Mesenchymal stem cell (in vitro differentiated cells and primary cell): ENCODE data around the gene SAMD4B.

Experiments
- DNase-seq: peaks from one replicate; pipeline ENCODE4 v3.0.0-alpha.2; 2013
- H2AFZ ChIP-seq: one replicate; pipeline ENCODE4 v1.6.1; 2013; ENCODE audit warnings: low read depth, mild to moderate bottlenecking, control low read depth, inconsistent platforms, low read length, moderate library complexity
- H2AK5ac ChIP-seq: 2 replicates; pipeline ENCODE4 v1.6.1; 2013; ENCODE audit warnings: low read length, moderate library complexity, mild to moderate bottlenecking, inconsistent platforms; ENCODE audit not compliant: severe bottlenecking
- H2BK120ac ChIP-seq: one replicate; pipeline ENCODE4 v1.6.1; 2013; ENCODE audit warnings: low read depth, mild to moderate bottlenecking, inconsistent platforms, low read length, moderate library complexity
- H2BK12ac ChIP-seq, 2 experiments: one replicate each; pipeline ENCODE4 v1.6.1; 2013; ENCODE audit warnings: inconsistent platforms in 2 of 2, low read length in 2 of 2, mild to moderate bottlenecking in 2 of 2, moderate library complexity in 2 of 2, control low read depth in 1 of 2
- H2BK15ac ChIP-seq: one replicate; pipeline ENCODE4 v1.6.1; 2013; ENCODE audit warnings: mild to moderate bottlenecking, low read depth, inconsistent platforms; ENCODE audit not compliant: poor library complexity, severe bottlenecking
- H2BK5ac ChIP-seq: 2 replicates; pipeline ENCODE4 v1.6.1; 2013; ENCODE audit warnings: low read depth, mild to moderate bottlenecking, low read length, control low read depth, inconsistent platforms; ENCODE audit not compliant: poor library complexity, severe bottlenecking
- H3K14ac ChIP-seq, 2 experiments: one replicate each; pipeline ENCODE4 v1.6.1; 2013; ENCODE audit warnings: inconsistent platforms in 2 of 2, low read length in 2 of 2, control low read depth in 1 of 2, mild to moderate bottlenecking in 1 of 2, moderate library complexity in 1 of 2
- H3K18ac ChIP-seq, 2 experiments: one replicate each; pipeline ENCODE4 v1.6.1; 2013; ENCODE audit warnings: inconsistent platforms in 2 of 2, low read length in 2 of 2, control low read depth in 1 of 2, low read depth in 1 of 2, mild to moderate bottlenecking in 1 of 2
- H3K23ac ChIP-seq, 2 experiments: one replicate each; pipeline ENCODE4 v1.6.1; 2013; ENCODE audit warnings: inconsistent platforms in 2 of 2, low read length in 2 of 2, mild to moderate bottlenecking in 2 of 2, moderate library complexity in 2 of 2, control low read depth in 1 of 2
- H3K27ac ChIP-seq: 2 replicates; pipeline ENCODE4 v1.5.1; 2013; ENCODE audit warnings: mild to moderate bottlenecking, moderate library complexity, low read length, control low read depth, inconsistent platforms; ENCODE audit not compliant: poor library complexity, severe bottlenecking
- H3K27me3 ChIP-seq, 2 experiments: 2 replicates each; pipeline versions ENCODE4 v1.6.1 to v1.7.0; 2013; ENCODE audit warnings: low read length in 2 of 2, mild to moderate bottlenecking in 2 of 2, moderate library complexity in 2 of 2, control low read depth in 1 of 2, inconsistent platforms in 1 of 2; ENCODE audit not compliant: control insufficient read depth in 1 of 2, insufficient read depth in 1 of 2
- H3K36me3 ChIP-seq, 2 experiments: 2 replicates each; pipeline versions ENCODE4 v1.6.1 to v1.7.0; 2013; ENCODE audit warnings: low read length in 2 of 2, control low read depth in 1 of 2, inconsistent platforms in 1 of 2, low read depth in 1 of 2, mild to moderate bottlenecking in 1 of 2; ENCODE audit not compliant: insufficient read depth in 2 of 2, control insufficient read depth in 1 of 2
- H3K4ac ChIP-seq, 2 experiments: one replicate each; pipeline ENCODE4 v1.6.1; 2013; ENCODE audit warnings: inconsistent platforms in 2 of 2, low read length in 2 of 2, mild to moderate bottlenecking in 2 of 2, moderate library complexity in 2 of 2, control low read depth in 1 of 2, low read depth in 1 of 2
- H3K4me1 ChIP-seq: 2 replicates; pipeline ENCODE4 v1.6.1; 2013; ENCODE audit warnings: low read depth, low read length, control low read depth; ENCODE audit not compliant: control insufficient read depth, insufficient read depth
- H3K4me2 ChIP-seq: 2 replicates; pipeline ENCODE4 v1.6.1; 2013; ENCODE audit warnings: low read length, mild to moderate bottlenecking, inconsistent platforms; ENCODE audit not compliant: poor library complexity, severe bottlenecking
- H3K4me3 ChIP-seq, 2 experiments: 2 replicates each; pipeline versions ENCODE4 v1.5.1 to v1.7.0; 2013; ENCODE audit warnings: low read length in 2 of 2, mild to moderate bottlenecking in 2 of 2, control low read depth in 1 of 2, low read depth in 1 of 2; ENCODE audit not compliant: insufficient read depth in 1 of 2
- H3K79me1 ChIP-seq: replicated peaks from 2 replicates; pipeline ENCODE4 v1.6.1; 2013; ENCODE audit warnings: mild to moderate bottlenecking, control low read depth, low read length, inconsistent platforms; ENCODE audit not compliant: poor library complexity, severe bottlenecking
- H3K9ac ChIP-seq: 2 replicates; pipeline ENCODE4 v1.7.0; 2013; ENCODE audit warnings: mild to moderate bottlenecking, low read length, moderate library complexity
- H3K9me3 ChIP-seq: 2 replicates; pipeline ENCODE4 v1.7.0; 2013; ENCODE audit warnings: mild to moderate bottlenecking, low read length; ENCODE audit not compliant: control insufficient read depth
- H4K8ac ChIP-seq: one replicate; pipeline ENCODE4 v1.6.1; 2013; ENCODE audit warnings: inconsistent platforms, mild to moderate bottlenecking, low read length, moderate library complexity
- H4K91ac ChIP-seq: one replicate; pipeline ENCODE4 v1.6.1; 2013; ENCODE audit warnings: mild to moderate bottlenecking, low read length, inconsistent platforms
- WGBS: methylation state at CpG from one replicate; pipeline ENCODE4 v1.1.7; 2013; ENCODE audit warnings: mixed read lengths; 5-methylcytosine and 5-hydroxymethylcytosine counted together

The SAMD4B gene

DNA sequence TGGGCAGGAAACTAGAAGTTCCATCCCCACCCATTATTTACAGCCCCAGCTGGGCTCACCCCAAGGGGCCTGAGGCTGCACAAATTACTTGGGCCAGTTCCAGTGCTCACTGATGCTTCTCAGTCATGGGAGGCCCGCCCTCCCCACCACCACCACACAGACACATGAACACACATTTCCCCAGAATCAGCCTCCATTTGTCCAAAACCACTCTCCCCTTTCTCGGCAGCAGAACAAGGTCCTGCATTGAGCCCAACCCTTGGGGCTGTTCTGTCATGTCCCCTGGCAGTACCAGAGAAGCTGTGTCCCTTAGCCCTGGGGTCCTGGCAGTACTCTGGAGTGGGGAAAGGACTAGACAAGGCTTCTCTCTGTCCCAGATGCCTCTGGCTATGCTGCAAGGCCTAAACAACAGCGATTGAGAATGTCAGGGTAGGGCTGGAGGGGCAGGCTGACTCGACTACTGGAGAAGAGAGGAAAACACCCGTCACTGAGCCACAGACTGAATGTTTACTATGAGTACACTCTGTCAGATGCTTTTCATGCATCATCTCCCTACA lies 21.8 kb downstream of the SAMD4B start:
- Histone ChIP-seq H3K27me3 (no peaks in the 10 kb centered on the region), H2AFZ (no peak overlapping the region), H2AK5ac (no peak overlapping the region), H2BK12ac (no peak overlapping the region), H3K14ac (peak overlapping the region in 1 of 2 experiments; percentile 2), H2BK120ac (no peak overlapping the region), H3K36me3 (peaks cover 30 to 58% of the 10 kb centered on the region in 2 experiments), H3K9me3 (no peaks in the 10 kb centered on the region), H3K18ac (no peak overlapping the region), H3K79me1 (peaks cover 39% of the 10 kb centered on the region), H3K4ac (no peak overlapping the region), H2BK15ac (no peak overlapping the region), H4K8ac (no peak overlapping the region), H3K4me3 (no peak overlapping the region), H3K9ac (peak overlapping the region; percentile 91), H3K27ac (peak overlapping the region; percentile 52), H4K91ac (no peak overlapping the region), H2BK5ac (no peak overlapping the region), H3K4me2 (no peak overlapping the region), H3K23ac (no peak overlapping the region), H3K4me1 (peaks cover 19% of the 10 kb centered on the region)
- DNase-seq = peak; percentile 62
- 81% methylated on average over 4 of the region's 5 CpGs for WGBS

DNA sequence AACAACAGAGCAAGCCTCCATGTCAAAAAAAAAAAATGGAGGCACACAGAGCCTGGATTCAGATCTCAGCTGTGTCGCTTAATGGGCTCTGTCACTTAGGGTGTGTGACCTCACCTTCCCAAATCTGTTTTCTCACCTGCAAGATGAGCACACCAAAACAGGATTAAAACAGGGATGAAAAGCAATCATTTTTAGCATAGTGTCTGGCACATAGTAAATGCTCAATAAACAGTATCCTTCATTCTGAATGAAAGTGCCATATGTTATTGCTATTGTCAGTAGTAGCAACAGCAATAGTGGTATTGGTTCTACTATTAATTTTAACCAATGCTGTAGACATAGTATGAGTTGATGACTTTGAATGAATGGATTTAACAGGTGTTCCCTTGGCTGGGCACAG lies 23.3 kb downstream of the SAMD4B start:
- WGBS = 100% methylated on average over 1 of the region's 1 CpG
- no peak overlapping the region for H3K4ac ChIP-seq
- H3K4me2 ChIP-seq = no peak overlapping the region

DNA sequence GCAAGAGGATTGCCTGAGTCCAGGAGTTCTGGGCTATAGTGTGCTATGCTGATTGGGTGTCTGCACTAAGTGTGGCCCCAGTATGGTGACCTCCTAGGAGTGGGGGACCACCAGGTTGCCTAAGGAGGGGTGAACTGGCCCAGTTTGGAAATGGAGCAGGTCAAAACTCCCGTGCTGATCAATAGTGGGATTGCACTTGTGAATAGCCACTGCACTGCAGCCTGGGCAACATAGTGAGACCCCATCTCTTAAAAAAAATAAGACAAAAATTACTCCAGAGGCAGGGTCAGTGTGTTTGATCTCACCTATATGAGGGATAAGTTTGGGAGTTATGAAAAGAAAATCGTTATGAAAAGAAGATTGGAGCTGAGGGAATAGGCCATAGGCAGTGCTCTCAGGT lies 27.0 kb downstream of the SAMD4B start:
- Histone ChIP-seq H3K4me2 (no peak overlapping the region), H2AK5ac (no peak overlapping the region), H3K18ac (no peak overlapping the region), H3K27me3 (no peaks in the 10 kb centered on the region), H4K8ac (no peak overlapping the region), H3K23ac (no peak overlapping the region), H3K4me1 (peaks cover 3% of the 10 kb centered on the region), H4K91ac (no peak overlapping the region), H2BK5ac (no peak overlapping the region), H3K14ac (no peak overlapping the region), H2BK120ac (no peak overlapping the region), H3K36me3 (peaks cover 42 to 75% of the 10 kb centered on the region in 2 experiments), H3K9me3 (no peaks in the 10 kb centered on the region), H2BK15ac (no peak overlapping the region), H3K79me1 (peaks cover 54% of the 10 kb centered on the region), H2BK12ac (no peak overlapping the region), H3K4me3 (no peak overlapping the region), H2AFZ (no peak overlapping the region), H3K4ac (no peak overlapping the region), H3K9ac (no peak overlapping the region), H3K27ac (no peak overlapping the region)
- DNase-seq = no peak
- 92% methylated on average over 2 of the region's 2 CpGs for WGBS

More for the DNA sequence above, 23.3 kb downstream of the SAMD4B start:
- H2BK15ac ChIP-seq = no peak overlapping the region
- peaks cover 35 to 61% of the 10 kb centered on the region in 2 experiments for H3K36me3 ChIP-seq
- H3K27ac ChIP-seq = no peak overlapping the region
- no peak overlapping the region for H2BK5ac ChIP-seq
- H3K9ac ChIP-seq = no peak overlapping the region
- H3K18ac ChIP-seq = no peak overlapping the region
- no peak overlapping the region for H4K91ac ChIP-seq
- H3K27me3 ChIP-seq = no peaks in the 10 kb centered on the region
- no peak overlapping the region for H3K23ac ChIP-seq
- no peak for DNase-seq
- no peak overlapping the region for H3K4me3 ChIP-seq
- no peak overlapping the region for H2AK5ac ChIP-seq
- H2AFZ ChIP-seq = no peak overlapping the region
- peaks cover 43% of the 10 kb centered on the region for H3K79me1 ChIP-seq
- H3K4me1 ChIP-seq = peaks cover 19% of the 10 kb centered on the region
- no peak overlapping the region for H3K14ac ChIP-seq
- H2BK12ac ChIP-seq = no peak overlapping the region
- no peak overlapping the region for H2BK120ac ChIP-seq
- H3K9me3 ChIP-seq = no peaks in the 10 kb centered on the region
- no peak overlapping the region for H4K8ac ChIP-seq

DNA sequence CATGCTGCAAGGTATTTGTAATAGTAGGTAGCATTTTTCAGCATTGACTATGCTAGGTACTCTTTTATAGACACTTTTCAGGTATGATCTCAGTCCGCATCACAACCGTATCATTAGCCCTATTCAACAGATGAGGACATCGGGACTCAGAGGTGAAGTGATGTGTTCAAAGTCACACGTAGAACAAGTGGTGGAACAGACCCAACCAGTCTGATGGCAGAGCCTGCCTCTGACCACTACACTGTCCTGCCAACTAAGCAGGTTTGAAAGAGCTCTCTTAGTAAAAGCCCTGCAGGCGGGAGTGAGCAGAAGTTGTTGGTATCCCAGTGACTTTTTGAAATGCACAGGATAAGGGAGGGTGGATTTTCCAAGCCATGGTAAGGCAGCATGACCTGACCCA lies 28.5 kb downstream of the SAMD4B start:
- Histone ChIP-seq H3K27ac (no peak overlapping the region), H3K79me1 (peaks cover 57% of the 10 kb centered on the region), H3K4me3 (no peak overlapping the region), H2BK12ac (no peak overlapping the region), H2BK5ac (no peak overlapping the region), H2BK120ac (no peak overlapping the region), H3K27me3 (no peaks in the 10 kb centered on the region), H3K9me3 (no peaks in the 10 kb centered on the region), H3K4me1 (peaks cover 3% of the 10 kb centered on the region), H3K18ac (no peak overlapping the region), H3K4ac (no peak overlapping the region), H3K36me3 (peaks cover 50 to 77% of the 10 kb centered on the region in 2 experiments), H3K4me2 (no peak overlapping the region), H3K23ac (no peak overlapping the region), H4K91ac (no peak overlapping the region), H3K14ac (no peak overlapping the region), H2AFZ (no peak overlapping the region), H2BK15ac (no peak overlapping the region), H2AK5ac (no peak overlapping the region), H3K9ac (peak overlapping the region; percentile 6), H4K8ac (no peak overlapping the region)
- 96% methylated on average over 5 of the region's 5 CpGs for WGBS
- no peak for DNase-seq
